ENCODE data around the gene PARP12. TPM values are rescaled to one million over a fixed set of nuclear protein-coding genes. Genes with fewer than 3 reads are reported as not detected.

Gene PARP12
- total RNA-seq, 1 donor from 2014 or later = 58.1 TPM

- FAIRE-seq (no peak), DNase-seq (ENCODE audit: low read depth) (no peak)
- Mint-ChIP-seq H3K4me3 (ENCODE audit: unreplicated experiment) (no peak overlapping the region), H3K9me3 (ENCODE audit: unreplicated experiment) (no peaks in the 10 kb centered on the region), H3K27me3 (ENCODE audit: low read depth, unreplicated experiment) (peaks cover 38% of the 10 kb centered on the region), H3K4me1 (ENCODE audit: low read depth, unreplicated experiment) (no peaks in the 10 kb centered on the region), H3K36me3 (ENCODE audit: low read depth, unreplicated experiment) (no peaks in the 10 kb centered on the region), H3K27ac (ENCODE audit: unreplicated experiment) (no peak overlapping the region)
- Histone ChIP-seq H3K79me2 (ENCODE audit: insufficient read depth, low read length) (no peaks in the 10 kb centered on the region), H3K36me3 (ENCODE audit: insufficient read depth, low read length) (no peaks in the 10 kb centered on the region), H4K20me1 (ENCODE audit: insufficient read depth, low read length) (no peaks in the 10 kb centered on the region), H3K9ac (ENCODE audit: low read length) (no peak overlapping the region), H3K4me3 (ENCODE audit: insufficient read depth, low read depth, low read length) (no peak overlapping the region), H2AFZ (ENCODE audit: low read depth, low read length) (no peak overlapping the region), H3K4me2 (ENCODE audit: low read length) (no peak overlapping the region), H3K4me1 (ENCODE audit: insufficient read depth, low read length) (no peaks in the 10 kb centered on the region), H3K27ac (ENCODE audit: low read depth, low read length) (no peak overlapping the region), H3K27me3 (ENCODE audit: insufficient read depth, low read length) (no peaks in the 10 kb centered on the region), H3K9me3 (ENCODE audit: insufficient read depth, low read depth, low read length) (no peaks in the 10 kb centered on the region)
- TF ChIP-seq CTCF (IDR thresholded peaks at IDR 0.05; ENCODE audit: insufficient read depth, low read depth, low read length) = no peak
- no peak for TF ChIP-seq EZH2 (IDR thresholded peaks at IDR 0.05; ENCODE audit: insufficient read depth, low read length)
Observed at GRCh38 chr7:139991269-139991666, 71.5 kb downstream of the PARP12 start.

GRCh38 chr7:139990571-139991268 is 72.0 kb downstream of the PARP12 start:
- Histone ChIP-seq H3K36me3 (ENCODE audit: insufficient read depth, low read length) (no peaks in the 10 kb centered on the region), H3K9me3 (ENCODE audit: insufficient read depth, low read depth, low read length) (no peaks in the 10 kb centered on the region), H3K9ac (ENCODE audit: low read length) (no peak overlapping the region), H3K4me2 (ENCODE audit: low read length) (no peak overlapping the region), H3K27me3 (ENCODE audit: insufficient read depth, low read length) (no peaks in the 10 kb centered on the region), H4K20me1 (ENCODE audit: insufficient read depth, low read length) (no peaks in the 10 kb centered on the region), H3K79me2 (ENCODE audit: insufficient read depth, low read length) (no peaks in the 10 kb centered on the region), H3K4me3 (ENCODE audit: insufficient read depth, low read depth, low read length) (no peak overlapping the region), H3K27ac (ENCODE audit: low read depth, low read length) (no peak overlapping the region), H3K4me1 (ENCODE audit: insufficient read depth, low read length) (no peaks in the 10 kb centered on the region), H2AFZ (ENCODE audit: low read depth, low read length) (no peak overlapping the region)
- Mint-ChIP-seq H3K36me3 (ENCODE audit: low read depth, unreplicated experiment) (no peaks in the 10 kb centered on the region), H3K4me1 (ENCODE audit: low read depth, unreplicated experiment) (no peaks in the 10 kb centered on the region), H3K27me3 (ENCODE audit: low read depth, unreplicated experiment) (peaks cover 38% of the 10 kb centered on the region), H3K4me3 (ENCODE audit: unreplicated experiment) (no peak overlapping the region), H3K27ac (ENCODE audit: unreplicated experiment) (no peak overlapping the region), H3K9me3 (ENCODE audit: unreplicated experiment) (no peaks in the 10 kb centered on the region)
- no peak for FAIRE-seq
- TF ChIP-seq EZH2 (IDR thresholded peaks at IDR 0.05; ENCODE audit: insufficient read depth, low read length) (no peak), CTCF (IDR thresholded peaks at IDR 0.05; ENCODE audit: insufficient read depth, low read depth, low read length) (no peak)
- no peak for DNase-seq (ENCODE audit: low read depth)

- no peaks in the 10 kb centered on the region for H3K27me3 ChIP-seq (ENCODE audit: insufficient read depth, low read length)
- H3K9me3 ChIP-seq (ENCODE audit: insufficient read depth, low read depth, low read length) = no peaks in the 10 kb centered on the region
- H3K4me3 ChIP-seq (ENCODE audit: insufficient read depth, low read depth, low read length) = no peak overlapping the region
- H3K4me2 ChIP-seq (ENCODE audit: low read length) = no peak overlapping the region
- Mint-ChIP-seq H3K27ac (ENCODE audit: unreplicated experiment) (no peak overlapping the region), H3K9me3 (ENCODE audit: unreplicated experiment) (no peaks in the 10 kb centered on the region), H3K4me3 (ENCODE audit: unreplicated experiment) (no peak overlapping the region), H3K4me1 (ENCODE audit: low read depth, unreplicated experiment) (no peaks in the 10 kb centered on the region), H3K27me3 (ENCODE audit: low read depth, unreplicated experiment) (peaks cover 40% of the 10 kb centered on the region), H3K36me3 (ENCODE audit: low read depth, unreplicated experiment) (no peaks in the 10 kb centered on the region)
- DNase-seq (ENCODE audit: low read depth) (no peak), FAIRE-seq (no peak)
- no peak overlapping the region for H3K9ac ChIP-seq (ENCODE audit: low read length)
- H3K36me3 ChIP-seq (ENCODE audit: insufficient read depth, low read length) = no peaks in the 10 kb centered on the region
- no peak overlapping the region for H2AFZ ChIP-seq (ENCODE audit: low read depth, low read length)
- TF ChIP-seq CTCF (IDR thresholded peaks at IDR 0.05; ENCODE audit: insufficient read depth, low read depth, low read length) (no peak), EZH2 (IDR thresholded peaks at IDR 0.05; ENCODE audit: insufficient read depth, low read length) (no peak)
- H3K4me1 ChIP-seq (ENCODE audit: insufficient read depth, low read length) = no peaks in the 10 kb centered on the region
- H3K79me2 ChIP-seq (ENCODE audit: insufficient read depth, low read length) = no peaks in the 10 kb centered on the region
- no peaks in the 10 kb centered on the region for H4K20me1 ChIP-seq (ENCODE audit: insufficient read depth, low read length)
- no peak overlapping the region for H3K27ac ChIP-seq (ENCODE audit: low read depth, low read length)
Observed at GRCh38 chr7:139990142-139990535, 72.6 kb downstream of the PARP12 start.
